ENCODE results near the gene LGALSL.
A peak's percentile ranks its signal among the peaks of the same experiment; 100 is the strongest.

The LGALSL gene

DNA sequence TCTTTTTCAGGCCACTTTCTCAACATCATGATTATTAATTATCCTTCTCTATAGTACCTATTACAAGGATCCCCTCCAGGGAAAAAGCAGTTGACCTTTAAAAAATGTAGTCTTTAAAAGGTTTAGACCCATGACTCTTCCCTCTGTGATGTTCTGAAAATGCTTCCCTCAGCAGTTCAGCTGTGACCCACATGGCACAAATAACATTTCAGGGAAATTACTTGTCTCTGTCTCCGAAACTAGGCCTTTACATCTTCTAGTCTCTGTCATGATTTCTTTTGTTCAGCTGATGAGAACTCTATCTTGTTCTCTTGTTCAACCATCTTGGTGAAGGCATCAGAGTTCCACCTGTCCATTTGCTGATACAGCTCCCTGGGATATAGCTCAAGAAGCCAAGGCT, 28.3 kb downstream of the LGALSL start:
- no peaks in the 10 kb centered on the region for H3K4me1 ChIP-seq (ENCODE audit: control insufficient read depth, insufficient read depth, low read length)
- H3K27ac ChIP-seq (ENCODE audit: low read length), result no peak overlapping the region
- H3K4me3 ChIP-seq (ENCODE audit: low read length), result no peak overlapping the region
- H3K36me3 ChIP-seq (ENCODE audit: control insufficient read depth, insufficient read depth, low read length), result no peaks in the 10 kb centered on the region
- H3K27me3 ChIP-seq (ENCODE audit: control insufficient read depth, insufficient read depth, low read length), result no peaks in the 10 kb centered on the region
- H3K9me3 ChIP-seq (ENCODE audit: control insufficient read depth, insufficient read depth, low read length), result no peaks in the 10 kb centered on the region
- no CpG with 5 or more reads among the region's 1 CpG for whole genome bisulfite sequencing (ENCODE audit: insufficient coverage, insufficient read length)
- DNase-seq (ENCODE audit: low read depth, low spot score), result no peak

DNA sequence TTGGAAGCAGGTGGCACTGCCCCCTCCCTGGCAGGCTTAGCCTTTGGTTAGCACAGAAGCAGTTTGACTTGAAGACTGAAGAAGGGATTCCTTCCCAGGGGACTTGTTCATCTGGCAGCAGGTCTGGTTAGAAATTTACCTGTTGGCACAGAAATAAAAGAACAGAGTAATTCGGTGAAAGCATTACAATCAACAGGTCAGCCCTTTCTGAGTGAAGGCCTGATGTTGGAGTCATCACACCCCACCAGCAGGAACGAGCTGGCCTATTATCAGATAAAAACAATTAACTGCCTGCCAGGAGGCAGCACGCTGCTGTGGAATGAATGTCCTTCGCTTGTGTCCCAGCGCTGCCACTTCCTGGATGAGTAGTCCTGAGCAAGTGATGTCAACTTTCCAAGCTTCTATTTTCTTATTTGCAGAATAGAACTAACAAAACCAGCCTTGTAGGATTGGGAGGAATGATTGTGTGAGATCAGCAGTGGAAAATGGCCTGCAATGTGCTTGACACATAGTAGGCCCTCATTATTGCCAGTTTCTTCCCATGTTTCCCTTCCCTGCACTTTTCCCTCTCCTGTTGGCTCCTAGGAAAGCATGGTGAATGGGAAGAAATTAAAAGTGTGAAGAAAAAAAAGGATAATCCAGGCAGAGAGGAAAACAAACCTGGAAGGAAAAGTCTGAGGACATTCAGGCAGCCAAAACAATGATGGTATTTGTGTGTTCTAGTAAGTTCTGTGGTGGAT, 29.0 kb downstream of the LGALSL start:
- no peak for DNase-seq (ENCODE audit: low read depth, low spot score)
- no CpG with 5 or more reads among the region's 5 CpGs for WGBS (ENCODE audit: insufficient coverage, insufficient read length)
- H3K27ac ChIP-seq (ENCODE audit: low read length), result no peak overlapping the region
- no peaks in the 10 kb centered on the region for H3K4me1 ChIP-seq (ENCODE audit: control insufficient read depth, insufficient read depth, low read length)
- no peaks in the 10 kb centered on the region for H3K9me3 ChIP-seq (ENCODE audit: control insufficient read depth, insufficient read depth, low read length)
- no peak overlapping the region for H3K4me3 ChIP-seq (ENCODE audit: low read length)
- no peaks in the 10 kb centered on the region for H3K36me3 ChIP-seq (ENCODE audit: control insufficient read depth, insufficient read depth, low read length)
- no peaks in the 10 kb centered on the region for H3K27me3 ChIP-seq (ENCODE audit: control insufficient read depth, insufficient read depth, low read length)

DNA sequence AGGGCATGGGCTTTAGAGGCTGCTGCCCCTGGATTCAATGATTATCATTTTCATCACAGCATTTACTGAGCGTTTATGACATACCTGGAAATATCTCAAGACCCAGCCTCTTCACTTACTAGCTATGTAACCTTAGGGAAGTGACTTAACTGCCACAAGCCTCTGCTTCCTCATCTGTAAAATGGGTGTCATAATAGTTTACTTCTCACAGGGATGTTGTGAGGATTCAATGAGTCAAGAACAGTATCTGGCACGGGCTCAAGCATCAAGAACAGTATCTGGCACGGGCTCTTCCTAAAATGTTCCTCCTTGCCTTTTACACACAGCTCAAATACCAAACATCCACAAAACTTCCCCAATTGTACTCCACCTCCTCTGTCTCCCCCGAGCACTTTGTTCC, 31.4 kb downstream of the LGALSL start:
- H3K27ac ChIP-seq (ENCODE audit: low read length), result no peak overlapping the region
- H3K4me3 ChIP-seq (ENCODE audit: low read length), result no peak overlapping the region
- DNase-seq (ENCODE audit: low read depth, low spot score), result no peak
- no peaks in the 10 kb centered on the region for H3K36me3 ChIP-seq (ENCODE audit: control insufficient read depth, insufficient read depth, low read length)
- no peaks in the 10 kb centered on the region for H3K27me3 ChIP-seq (ENCODE audit: control insufficient read depth, insufficient read depth, low read length)
- WGBS (ENCODE audit: insufficient coverage, insufficient read length), result no CpG with 5 or more reads among the region's 4 CpGs
- H3K9me3 ChIP-seq (ENCODE audit: control insufficient read depth, insufficient read depth, low read length), result no peaks in the 10 kb centered on the region
- H3K4me1 ChIP-seq (ENCODE audit: control insufficient read depth, insufficient read depth, low read length), result peaks cover 1% of the 10 kb centered on the region; the same call in 1 of the 2 replicates

DNA sequence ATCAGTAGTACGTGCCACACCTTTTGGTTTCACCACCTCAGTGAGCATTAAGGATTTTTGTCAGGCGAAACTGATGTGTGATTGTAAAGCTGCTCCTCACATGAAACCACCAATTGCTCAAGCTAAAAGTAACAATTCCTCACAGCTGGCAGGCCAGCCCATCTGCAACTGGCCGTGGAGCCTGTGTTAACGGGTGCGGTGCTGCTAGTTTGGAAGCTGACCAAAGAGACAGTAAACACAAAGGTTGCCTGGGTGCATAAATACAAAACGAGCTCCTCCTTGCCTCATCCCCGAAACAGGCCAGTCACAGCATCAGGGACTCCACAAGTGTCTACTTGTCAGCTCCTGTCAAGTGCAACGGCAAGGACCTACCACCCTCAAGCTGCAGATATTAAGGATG, 32.0 kb downstream of the LGALSL start:
- H3K27me3 ChIP-seq (ENCODE audit: control insufficient read depth, insufficient read depth, low read length), result no peaks in the 10 kb centered on the region
- no peak overlapping the region for H3K27ac ChIP-seq (ENCODE audit: low read length)
- H3K4me3 ChIP-seq (ENCODE audit: low read length), result no peak overlapping the region
- WGBS (ENCODE audit: insufficient coverage, insufficient read length), result no CpG with 5 or more reads among the region's 8 CpGs
- H3K9me3 ChIP-seq (ENCODE audit: control insufficient read depth, insufficient read depth, low read length), result no peaks in the 10 kb centered on the region
- DNase-seq (ENCODE audit: low read depth, low spot score), result no peak
- H3K36me3 ChIP-seq (ENCODE audit: control insufficient read depth, insufficient read depth, low read length), result no peaks in the 10 kb centered on the region
- peaks cover 1% of the 10 kb centered on the region; the same call in 1 of the 2 replicates for H3K4me1 ChIP-seq (ENCODE audit: control insufficient read depth, insufficient read depth, low read length)

DNA sequence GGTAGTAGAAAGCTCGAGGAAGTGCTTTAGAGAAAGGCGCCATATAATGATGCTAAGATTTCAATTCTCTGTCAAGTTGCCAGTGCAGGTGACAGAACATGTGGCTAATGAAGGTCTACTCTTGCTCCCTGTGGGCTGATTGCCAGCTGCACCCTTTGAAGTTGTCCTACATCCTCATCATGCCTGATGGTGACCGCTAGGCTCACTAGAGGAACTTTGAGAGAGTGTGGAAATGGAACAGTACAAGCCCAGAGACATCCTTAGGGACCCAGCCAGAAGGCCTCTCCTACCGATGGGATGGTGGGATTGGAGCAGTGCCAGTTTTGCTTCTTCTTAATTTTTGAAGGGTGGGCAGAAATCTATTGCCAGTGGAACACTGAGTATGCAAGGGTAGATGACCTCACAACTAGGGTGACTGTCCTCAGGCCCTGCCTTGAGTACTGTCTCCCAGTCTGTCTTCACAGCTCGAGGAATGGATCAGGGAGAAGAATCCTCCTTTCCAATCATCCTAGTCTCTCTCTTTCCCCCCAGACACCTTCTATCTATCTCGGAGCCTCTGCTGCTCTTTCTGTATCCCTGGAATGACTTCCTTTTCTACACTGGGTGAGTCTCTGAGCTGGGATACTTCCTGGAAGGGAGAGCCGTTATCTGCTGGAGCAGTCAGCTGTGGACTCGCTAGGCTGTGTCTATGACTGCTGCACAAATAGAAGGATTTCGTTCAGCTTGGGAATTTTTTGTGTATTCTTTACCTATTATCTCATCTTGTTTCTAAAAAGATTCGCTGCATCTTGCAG, 33.5 kb downstream of the LGALSL start:
- no peak for DNase-seq (ENCODE audit: low read depth, low spot score)
- Histone ChIP-seq H3K36me3 (ENCODE audit: control insufficient read depth, insufficient read depth, low read length) (no peaks in the 10 kb centered on the region), H3K27ac (ENCODE audit: low read length) (no peak overlapping the region), H3K27me3 (ENCODE audit: control insufficient read depth, insufficient read depth, low read length) (no peaks in the 10 kb centered on the region), H3K4me3 (ENCODE audit: low read length) (no peak overlapping the region), H3K4me1 (ENCODE audit: control insufficient read depth, insufficient read depth, low read length) (peaks cover 1% of the 10 kb centered on the region; the same call in 1 of the 2 replicates), H3K9me3 (ENCODE audit: control insufficient read depth, insufficient read depth, low read length) (no peaks in the 10 kb centered on the region)
- WGBS (ENCODE audit: insufficient coverage, insufficient read length), result no CpG with 5 or more reads among the region's 10 CpGs

DNA sequence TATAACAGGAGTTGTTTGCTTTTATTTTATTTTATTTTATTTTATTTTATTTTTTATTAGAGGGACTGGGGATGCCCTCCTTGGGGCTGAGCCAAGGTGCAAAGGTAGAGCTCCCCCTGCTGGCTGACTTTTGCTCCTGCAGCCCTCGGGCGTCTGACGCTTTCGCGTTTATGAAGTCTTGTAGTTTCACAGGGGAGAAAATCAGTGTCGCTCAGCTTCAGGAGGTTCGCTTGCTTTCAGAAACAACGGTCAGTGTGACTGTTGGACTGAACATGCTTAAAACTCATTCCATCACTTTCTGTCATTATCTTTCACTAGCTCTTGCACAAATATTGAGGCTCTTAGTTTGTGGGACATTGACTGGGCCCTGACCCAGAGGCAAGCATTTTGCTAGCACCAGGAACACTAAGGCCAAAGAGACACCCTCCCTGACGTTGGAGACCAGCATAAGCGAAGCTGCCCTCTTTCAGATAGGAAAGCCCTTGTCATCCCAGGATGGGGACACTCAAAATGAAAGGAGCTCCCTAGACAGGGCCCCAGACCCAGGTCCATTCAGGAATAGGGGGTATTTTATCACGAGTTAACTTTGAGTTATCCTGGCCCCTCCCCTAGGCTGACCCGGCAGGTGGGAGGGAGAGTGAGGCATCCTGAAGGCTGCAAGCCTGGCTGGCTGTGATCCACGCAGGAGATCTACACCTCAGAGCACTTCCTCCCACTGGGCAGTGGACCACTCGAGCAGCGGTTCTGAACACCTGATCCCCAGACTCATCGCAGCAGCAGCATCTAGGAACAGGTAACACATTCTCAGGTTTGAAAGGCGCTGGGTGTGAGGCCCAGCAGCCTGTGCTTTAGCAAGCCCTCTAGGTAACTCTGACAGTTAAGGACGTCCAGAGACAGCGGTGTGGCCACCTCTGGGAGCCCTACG, 34.4 kb downstream of the LGALSL start:
- Histone ChIP-seq H3K27ac (ENCODE audit: low read length) (no peak overlapping the region), H3K36me3 (ENCODE audit: control insufficient read depth, insufficient read depth, low read length) (no peaks in the 10 kb centered on the region), H3K4me3 (ENCODE audit: low read length) (no peak overlapping the region), H3K27me3 (ENCODE audit: control insufficient read depth, insufficient read depth, low read length) (no peaks in the 10 kb centered on the region), H3K9me3 (ENCODE audit: control insufficient read depth, insufficient read depth, low read length) (no peaks in the 10 kb centered on the region), H3K4me1 (ENCODE audit: control insufficient read depth, insufficient read depth, low read length) (peaks cover 1% of the 10 kb centered on the region; the same call in 1 of the 2 replicates)
- peak; percentile 63 for DNase-seq (ENCODE audit: low read depth, low spot score)
- no CpG with 5 or more reads among the region's 20 CpGs for WGBS (ENCODE audit: insufficient coverage, insufficient read length)

DNA sequence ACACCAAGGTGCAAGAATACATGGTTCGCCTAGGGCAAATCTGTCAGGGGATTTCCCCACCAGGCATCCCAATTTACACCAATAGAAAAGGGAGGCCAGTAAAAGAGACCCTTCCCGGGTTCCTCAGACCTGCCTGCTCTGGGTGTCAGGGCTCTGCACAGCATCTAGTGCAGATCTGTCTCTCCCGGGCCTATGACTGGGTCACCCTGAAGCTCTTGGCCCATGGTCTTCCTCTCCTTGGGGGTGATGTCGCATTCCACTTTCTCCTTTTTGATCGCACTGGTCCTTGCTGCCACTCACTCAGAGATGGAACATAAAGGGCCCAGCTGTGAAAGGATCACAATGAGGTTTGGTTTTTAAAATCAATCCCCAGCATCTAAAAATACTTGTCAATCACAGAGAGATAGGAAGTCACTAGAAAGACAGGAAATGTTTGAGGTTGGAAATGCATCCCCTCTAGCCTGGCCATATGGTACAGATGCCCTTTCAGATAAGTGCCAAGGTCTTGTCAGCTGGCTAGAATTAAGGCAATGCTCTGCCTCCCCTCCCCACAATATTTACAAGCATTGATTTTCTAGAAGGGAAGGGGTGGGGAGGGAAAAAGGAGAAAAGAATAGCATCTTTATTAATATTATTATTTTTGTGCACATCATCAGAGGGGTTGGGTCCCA, 35.3 kb downstream of the LGALSL start:
- DNase-seq (ENCODE audit: low read depth, low spot score), result no peak
- H3K9me3 ChIP-seq (ENCODE audit: control insufficient read depth, insufficient read depth, low read length), result no peaks in the 10 kb centered on the region
- H3K27ac ChIP-seq (ENCODE audit: low read length), result no peak overlapping the region
- H3K36me3 ChIP-seq (ENCODE audit: control insufficient read depth, insufficient read depth, low read length), result no peaks in the 10 kb centered on the region
- no CpG with 5 or more reads among the region's 5 CpGs for WGBS (ENCODE audit: insufficient coverage, insufficient read length)
- peaks cover 1% of the 10 kb centered on the region; the same call in 1 of the 2 replicates for H3K4me1 ChIP-seq (ENCODE audit: control insufficient read depth, insufficient read depth, low read length)
- H3K4me3 ChIP-seq (ENCODE audit: low read length), result no peak overlapping the region
- H3K27me3 ChIP-seq (ENCODE audit: control insufficient read depth, insufficient read depth, low read length), result no peaks in the 10 kb centered on the region

DNA sequence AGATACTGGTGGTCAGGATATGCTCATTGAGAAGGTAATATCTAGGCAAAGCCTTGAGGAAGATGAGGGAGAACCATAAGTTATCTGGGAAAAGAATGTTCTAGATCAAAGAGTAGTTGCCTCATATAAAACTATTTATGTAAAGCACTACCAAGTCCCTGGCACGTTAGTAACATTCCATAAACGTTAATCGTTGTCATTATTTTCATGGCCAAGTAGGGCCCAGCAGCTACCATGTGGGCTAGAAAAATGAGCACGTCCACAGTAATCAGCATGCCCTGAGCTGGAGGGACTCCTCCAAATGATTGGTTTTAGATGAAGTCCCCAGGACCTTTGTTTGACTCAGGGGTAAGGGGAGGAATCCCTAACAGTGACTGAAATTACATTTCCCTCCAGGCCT, 37.5 kb downstream of the LGALSL start:
- Histone ChIP-seq H3K27me3 (ENCODE audit: control insufficient read depth, insufficient read depth, low read length) (no peaks in the 10 kb centered on the region), H3K36me3 (ENCODE audit: control insufficient read depth, insufficient read depth, low read length) (no peaks in the 10 kb centered on the region), H3K27ac (ENCODE audit: low read length) (no peak overlapping the region), H3K9me3 (ENCODE audit: control insufficient read depth, insufficient read depth, low read length) (no peaks in the 10 kb centered on the region), H3K4me3 (ENCODE audit: low read length) (no peak overlapping the region), H3K4me1 (ENCODE audit: control insufficient read depth, insufficient read depth, low read length) (peaks cover 1% of the 10 kb centered on the region; the same call in 1 of the 2 replicates)
- DNase-seq (ENCODE audit: low read depth, low spot score), result no peak
- no CpG with 5 or more reads among the region's 4 CpGs for WGBS (ENCODE audit: insufficient coverage, insufficient read length)

DNA sequence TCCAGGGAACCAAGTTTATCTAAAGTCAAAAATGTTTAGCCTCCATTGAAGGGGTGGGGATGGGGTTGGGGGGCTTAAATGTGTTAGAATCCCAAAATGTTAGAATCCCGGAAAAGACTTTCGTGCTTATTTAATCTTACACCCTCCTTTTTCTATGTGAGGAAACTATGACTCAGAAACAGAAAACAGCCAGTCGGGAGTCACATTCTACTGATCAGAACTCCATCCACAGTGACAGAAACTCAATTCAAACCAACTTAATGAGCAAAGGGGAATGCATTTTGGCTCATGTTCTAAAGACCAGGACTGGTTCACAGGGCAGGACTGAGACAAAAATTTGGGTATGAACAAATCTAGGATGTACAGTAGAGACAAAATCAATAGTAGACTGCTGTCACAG, 38.3 kb downstream of the LGALSL start:
- Histone ChIP-seq H3K27me3 (ENCODE audit: control insufficient read depth, insufficient read depth, low read length) (no peaks in the 10 kb centered on the region), H3K27ac (ENCODE audit: low read length) (no peak overlapping the region), H3K4me1 (ENCODE audit: control insufficient read depth, insufficient read depth, low read length) (peaks cover 1% of the 10 kb centered on the region; the same call in 1 of the 2 replicates), H3K4me3 (ENCODE audit: low read length) (no peak overlapping the region), H3K36me3 (ENCODE audit: control insufficient read depth, insufficient read depth, low read length) (no peaks in the 10 kb centered on the region), H3K9me3 (ENCODE audit: control insufficient read depth, insufficient read depth, low read length) (no peaks in the 10 kb centered on the region)
- no CpG with 5 or more reads among the region's 3 CpGs for WGBS (ENCODE audit: insufficient coverage, insufficient read length)
- DNase-seq (ENCODE audit: low read depth, low spot score), result no peak
